SHP77 treated with DMSO at 0.1 percent for 48 hours (cell line): ENCODE results near the gene FCRL6.

ENCODE experiments used
- DNase-seq: peaks from one replicate; lab custom pipeline; 2025; lab: John Stamatoyannopoulos, UW

The FCRL6 gene

DNA sequence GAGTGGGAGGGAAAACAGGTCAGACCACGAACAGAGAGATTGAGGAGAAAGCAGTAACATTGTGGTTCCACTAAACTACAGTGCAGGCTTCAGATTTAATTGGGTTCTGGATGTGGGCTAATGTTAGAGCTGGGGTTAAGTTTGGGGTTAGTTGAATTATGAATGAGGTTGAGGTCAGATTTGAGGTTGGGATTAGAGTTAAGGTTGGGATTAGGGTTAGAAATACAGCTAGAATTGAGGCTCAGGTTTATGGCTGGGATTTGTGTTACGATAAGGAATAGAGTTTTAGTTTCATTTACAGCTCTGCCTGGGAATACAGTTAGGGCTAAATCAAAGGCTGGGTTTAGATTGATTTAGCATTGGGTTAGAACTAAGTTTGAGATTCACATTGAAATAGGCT lies 62.1 kb downstream of the FCRL6 start:
- DNase-seq = no peak
